HL-60 (cell line): ENCODE results near the gene GRIK1.

Experiments used
- DNase-seq, 2 experiments: peaks; one replicate each; pipeline ENCODE4 v3.0.0-alpha.2; 2010 to 2020; ENCODE audit warnings: low read depth in 1 of 2, low spot score in 1 of 2
- H3K27ac ChIP-seq: fragments of 250-450 bp; sonication (Bioruptor Pico); replicated peaks from 2 replicates; pipeline ENCODE4 v1.5.1; 2020; ENCODE audit warnings: mild to moderate bottlenecking, moderate library complexity
- H3K27me3 ChIP-seq: fragments of 250-450 bp; sonication (Bioruptor Pico); 2 replicates; pipeline ENCODE4 v1.5.1; 2021; ENCODE audit warnings: mild to moderate bottlenecking, moderate library complexity; ENCODE audit not compliant: insufficient read depth, poor library complexity, severe bottlenecking
- H3K4me3 ChIP-seq: replicated peaks from 2 replicates; pipeline ENCODE4 v1.5.1; 2011; ENCODE audit warnings: mild to moderate bottlenecking, control low read depth, low read length; ENCODE audit not compliant: insufficient read depth
- GABPA ChIP-seq: IDR thresholded peaks from 2 replicates; pipeline ENCODE4 v1.6.1; 2012; ENCODE audit warnings: low read depth
- POLR2AphosphoS5 ChIP-seq: IDR thresholded peaks from 2 replicates; pipeline ENCODE4 v1.6.1; 2012; ENCODE audit warnings: low read depth
- SPI1 ChIP-seq: IDR thresholded peaks from 2 replicates; pipeline ENCODE4 v1.6.1; 2012; ENCODE audit warnings: low read depth, mild to moderate bottlenecking, borderline replicate concordance
- TF ChIP-seq, protein P1 (sequence below): IDR thresholded peaks from 2 replicates; pipeline ENCODE4 v1.6.1; 2012; ENCODE audit warnings: low read depth; ENCODE audit not compliant: insufficient replicate concordance
- TF ChIP-seq, protein P2 (sequence below): IDR thresholded peaks from one replicate; pipeline ENCODE4 v1.5.1; 2011; ENCODE audit warnings: low read length, control low read depth, inconsistent platforms; ENCODE audit not compliant: insufficient read depth

Gene GRIK1

DNA sequence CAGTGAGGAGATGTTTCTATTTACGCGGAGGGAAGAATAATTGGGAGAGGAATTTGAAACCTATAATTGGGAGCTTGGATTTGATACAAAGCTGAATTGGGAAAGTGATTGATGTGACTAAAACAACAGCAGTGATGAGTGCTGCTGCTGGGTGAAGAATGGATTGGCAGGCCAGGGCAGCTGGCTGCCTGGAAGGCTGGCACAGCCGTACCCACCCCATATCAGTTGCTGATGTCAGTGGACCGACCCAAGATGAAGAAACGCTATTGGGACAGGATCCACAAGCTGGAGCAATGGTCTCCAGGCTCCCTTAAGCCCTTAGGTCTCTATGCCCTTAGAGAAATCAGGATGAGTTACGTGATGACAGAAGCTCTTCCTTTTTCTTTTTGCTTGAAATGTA is 47.4 kb downstream of the GRIK1 start:
- no peak for DNase-seq
- no peaks in the 10 kb centered on the region for H3K27me3 ChIP-seq
- TF ChIP-seq SPI1: no peak
- TF ChIP-seq, protein P1, sequence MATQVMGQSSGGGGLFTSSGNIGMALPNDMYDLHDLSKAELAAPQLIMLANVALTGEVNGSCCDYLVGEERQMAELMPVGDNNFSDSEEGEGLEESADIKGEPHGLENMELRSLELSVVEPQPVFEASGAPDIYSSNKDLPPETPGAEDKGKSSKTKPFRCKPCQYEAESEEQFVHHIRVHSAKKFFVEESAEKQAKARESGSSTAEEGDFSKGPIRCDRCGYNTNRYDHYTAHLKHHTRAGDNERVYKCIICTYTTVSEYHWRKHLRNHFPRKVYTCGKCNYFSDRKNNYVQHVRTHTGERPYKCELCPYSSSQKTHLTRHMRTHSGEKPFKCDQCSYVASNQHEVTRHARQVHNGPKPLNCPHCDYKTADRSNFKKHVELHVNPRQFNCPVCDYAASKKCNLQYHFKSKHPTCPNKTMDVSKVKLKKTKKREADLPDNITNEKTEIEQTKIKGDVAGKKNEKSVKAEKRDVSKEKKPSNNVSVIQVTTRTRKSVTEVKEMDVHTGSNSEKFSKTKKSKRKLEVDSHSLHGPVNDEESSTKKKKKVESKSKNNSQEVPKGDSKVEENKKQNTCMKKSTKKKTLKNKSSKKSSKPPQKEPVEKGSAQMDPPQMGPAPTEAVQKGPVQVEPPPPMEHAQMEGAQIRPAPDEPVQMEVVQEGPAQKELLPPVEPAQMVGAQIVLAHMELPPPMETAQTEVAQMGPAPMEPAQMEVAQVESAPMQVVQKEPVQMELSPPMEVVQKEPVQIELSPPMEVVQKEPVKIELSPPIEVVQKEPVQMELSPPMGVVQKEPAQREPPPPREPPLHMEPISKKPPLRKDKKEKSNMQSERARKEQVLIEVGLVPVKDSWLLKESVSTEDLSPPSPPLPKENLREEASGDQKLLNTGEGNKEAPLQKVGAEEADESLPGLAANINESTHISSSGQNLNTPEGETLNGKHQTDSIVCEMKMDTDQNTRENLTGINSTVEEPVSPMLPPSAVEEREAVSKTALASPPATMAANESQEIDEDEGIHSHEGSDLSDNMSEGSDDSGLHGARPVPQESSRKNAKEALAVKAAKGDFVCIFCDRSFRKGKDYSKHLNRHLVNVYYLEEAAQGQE: no peak
- TF ChIP-seq GABPA: no peak
- TF ChIP-seq, protein P2, sequence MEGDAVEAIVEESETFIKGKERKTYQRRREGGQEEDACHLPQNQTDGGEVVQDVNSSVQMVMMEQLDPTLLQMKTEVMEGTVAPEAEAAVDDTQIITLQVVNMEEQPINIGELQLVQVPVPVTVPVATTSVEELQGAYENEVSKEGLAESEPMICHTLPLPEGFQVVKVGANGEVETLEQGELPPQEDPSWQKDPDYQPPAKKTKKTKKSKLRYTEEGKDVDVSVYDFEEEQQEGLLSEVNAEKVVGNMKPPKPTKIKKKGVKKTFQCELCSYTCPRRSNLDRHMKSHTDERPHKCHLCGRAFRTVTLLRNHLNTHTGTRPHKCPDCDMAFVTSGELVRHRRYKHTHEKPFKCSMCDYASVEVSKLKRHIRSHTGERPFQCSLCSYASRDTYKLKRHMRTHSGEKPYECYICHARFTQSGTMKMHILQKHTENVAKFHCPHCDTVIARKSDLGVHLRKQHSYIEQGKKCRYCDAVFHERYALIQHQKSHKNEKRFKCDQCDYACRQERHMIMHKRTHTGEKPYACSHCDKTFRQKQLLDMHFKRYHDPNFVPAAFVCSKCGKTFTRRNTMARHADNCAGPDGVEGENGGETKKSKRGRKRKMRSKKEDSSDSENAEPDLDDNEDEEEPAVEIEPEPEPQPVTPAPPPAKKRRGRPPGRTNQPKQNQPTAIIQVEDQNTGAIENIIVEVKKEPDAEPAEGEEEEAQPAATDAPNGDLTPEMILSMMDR: no peak
- no peak for TF ChIP-seq POLR2AphosphoS5
- no peak overlapping the region for H3K4me3 ChIP-seq
- no peak overlapping the region for H3K27ac ChIP-seq

DNA sequence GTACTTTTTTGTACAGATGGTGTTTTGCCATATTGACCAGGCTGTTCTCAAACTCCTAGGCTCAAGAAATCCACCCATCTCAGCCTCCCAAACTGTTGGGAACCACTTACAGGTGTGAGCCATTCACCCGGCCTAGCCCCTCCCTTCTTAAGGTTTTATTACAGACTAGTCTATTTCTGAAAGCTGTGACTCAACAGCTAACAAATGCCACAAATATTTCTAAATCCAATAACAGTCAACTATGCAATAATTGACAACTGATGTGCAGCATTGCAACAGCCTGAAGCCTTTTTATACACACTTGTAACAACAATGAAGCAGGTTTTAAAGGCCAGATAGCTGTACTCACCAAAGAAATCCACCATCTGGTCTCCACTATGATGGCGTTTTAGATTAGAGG is 51.4 kb downstream of the GRIK1 start:
- no peak overlapping the region for H3K4me3 ChIP-seq
- peaks cover 2% of the 10 kb centered on the region for H3K27me3 ChIP-seq
- H3K27ac ChIP-seq: no peak overlapping the region
- TF ChIP-seq, protein P2: no peak
- TF ChIP-seq, protein P1: no peak
- TF ChIP-seq SPI1 (no peak), GABPA (no peak), POLR2AphosphoS5 (no peak)
- DNase-seq: no peak

DNA sequence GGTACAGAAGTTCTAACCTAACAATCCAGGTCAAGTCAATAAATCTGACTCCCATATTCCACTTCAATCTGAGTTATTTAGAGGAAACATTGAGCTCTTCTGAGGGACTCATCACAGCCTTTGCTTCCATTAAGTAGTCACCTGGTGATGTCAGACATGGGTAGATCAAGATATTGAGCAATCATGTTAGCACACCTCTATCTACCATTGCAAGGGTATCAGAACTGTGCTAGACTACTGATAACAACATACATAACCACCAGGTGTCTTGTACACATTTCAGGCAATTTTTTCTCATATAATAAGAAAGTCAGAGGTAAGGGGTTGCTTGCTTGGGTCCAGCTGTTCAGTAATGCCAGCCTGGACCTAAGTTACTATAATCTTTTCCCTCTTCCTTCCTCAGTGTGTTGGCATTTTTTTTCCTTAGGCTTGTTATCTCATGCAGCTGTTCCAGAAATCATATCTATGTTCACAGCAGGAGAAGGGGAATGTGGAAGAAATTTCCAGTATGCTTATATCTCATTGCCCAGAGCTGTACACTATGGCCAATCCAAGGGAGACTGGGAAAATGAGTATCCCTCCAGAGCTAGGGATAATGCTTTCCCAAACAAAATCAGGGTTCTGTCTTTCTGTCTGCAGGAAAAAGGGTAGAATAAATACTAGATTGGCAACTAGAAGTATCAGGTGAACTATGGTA is 52.3 kb downstream of the GRIK1 start:
- Histone ChIP-seq H3K4me3 (no peak overlapping the region), H3K27me3 (peaks cover 2% of the 10 kb centered on the region), H3K27ac (no peak overlapping the region)
- no peak for DNase-seq
- TF ChIP-seq SPI1 (no peak), GABPA (no peak), POLR2AphosphoS5 (no peak)
- TF ChIP-seq, protein P1: no peak
- TF ChIP-seq, protein P2: no peak
